Stimulated activated CD8-positive, alpha-beta memory T cell treated with anti-CD3 and anti-CD28 coated beads, Interleukin-12 subunit alpha, Interleukin-12 subunit beta, amount 100 ng/mL, for 4 hours (primary cell): ENCODE measurements around the gene ERGIC2.
A peak's percentile ranks its signal among the peaks of the same experiment; 100 is the strongest.
"Not testable (repeated sequence)": the region's sequence is repeated elsewhere in the genome, so short reads cannot be mapped to it uniquely, and the experiment has no call there.

Experiments used
- DNase-seq: peaks from one replicate; pipeline ENCODE4 v3.0.0-alpha.2; 2020; ENCODE audit warnings: low read depth

ERGIC2 gene

DNA sequence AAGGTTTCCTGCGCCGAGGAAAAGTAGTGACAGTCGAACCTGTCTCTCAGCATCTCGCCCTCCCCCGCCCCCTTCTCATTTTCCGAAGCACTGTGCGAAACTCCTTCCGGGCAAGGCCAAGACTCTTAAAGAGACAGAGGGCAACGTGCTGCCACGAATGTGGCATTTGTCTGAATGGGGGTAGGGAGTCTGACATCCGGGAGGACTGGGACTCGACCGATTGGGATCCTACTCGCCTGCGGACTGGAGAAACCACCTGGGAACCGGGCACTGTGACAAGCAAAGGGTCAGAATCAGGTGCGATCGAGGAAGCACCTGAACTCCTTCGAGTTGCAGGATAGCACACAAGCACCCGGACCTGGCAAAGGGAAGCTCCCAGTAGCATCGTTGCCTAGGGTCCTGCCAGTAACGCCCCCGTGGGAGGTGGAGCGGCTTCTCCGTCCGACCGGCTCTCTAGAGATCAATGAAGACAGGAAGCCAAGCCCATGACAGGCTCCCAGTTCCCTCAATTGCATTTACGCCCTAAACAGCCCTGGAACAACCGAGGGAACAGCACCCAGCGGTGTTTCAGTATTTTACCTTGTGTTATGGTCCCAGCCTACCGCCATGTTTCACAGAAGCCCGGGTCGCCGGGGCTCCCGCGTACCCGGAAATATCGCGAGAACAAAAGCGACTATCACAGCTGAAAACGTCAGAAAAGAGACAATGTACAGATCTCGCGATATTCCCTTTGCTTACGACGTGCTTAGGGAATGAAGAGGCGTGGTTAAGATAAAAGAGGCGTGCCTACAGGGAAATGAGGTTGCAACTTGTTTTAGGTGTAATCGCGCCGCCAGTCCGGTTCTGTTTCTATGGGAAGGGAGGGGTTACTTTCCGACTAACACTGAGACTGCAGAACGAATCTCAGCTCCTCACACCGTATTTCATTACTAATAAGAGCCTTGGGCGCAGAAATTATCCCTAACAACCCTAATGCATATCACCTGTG lies at the start of gene ERGIC2:
Gene ERGIC2 (minus strand): TSS at position 637 of the 988 bp plus-strand sequence. CDS start 9,539 bp downstream, outside the sequence.
- peak; percentile 81 for DNase-seq

- no peak for DNase-seq
Measured at GRCh38 chr12:29430716-29431044, 49.7 kb upstream of the ERGIC2 start.

- no peak for DNase-seq
Measured at GRCh38 chr12:29429999-29430715, 49.2 kb upstream of the ERGIC2 start.

DNA sequence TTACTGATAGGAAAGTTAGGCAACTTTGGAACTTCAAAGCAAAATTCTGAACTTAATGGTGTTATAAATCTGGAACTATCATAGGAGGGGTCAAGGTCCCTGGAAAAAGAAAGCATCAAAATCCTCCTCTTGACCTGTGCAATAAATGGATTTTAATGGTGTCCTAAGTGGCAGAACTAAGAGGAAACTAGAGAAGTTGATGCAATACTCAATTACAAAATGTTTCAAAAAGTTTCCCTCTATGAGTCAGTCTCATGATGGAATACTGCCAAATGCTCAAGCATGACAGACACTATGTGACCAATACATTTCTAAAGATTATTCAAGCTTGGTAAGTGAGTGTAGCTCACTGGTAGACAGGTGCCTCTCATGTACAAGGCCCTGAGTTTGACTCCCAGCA lies 47.7 kb upstream of the ERGIC2 start:
- DNase-seq: no peak

GRCh38 chr12:29427964-29428363 lies 47.0 kb upstream of the ERGIC2 start:
- no peak for DNase-seq

- DNase-seq: no peak
Measured at GRCh38 chr12:29426498-29426897, 45.5 kb upstream of the ERGIC2 start.

GRCh38 chr12:29425722-29426121 lies 44.8 kb upstream of the ERGIC2 start:
- DNase-seq: no peak

- no peak for DNase-seq
Measured at GRCh38 chr12:29416748-29417147, 35.8 kb upstream of the ERGIC2 start.

DNA sequence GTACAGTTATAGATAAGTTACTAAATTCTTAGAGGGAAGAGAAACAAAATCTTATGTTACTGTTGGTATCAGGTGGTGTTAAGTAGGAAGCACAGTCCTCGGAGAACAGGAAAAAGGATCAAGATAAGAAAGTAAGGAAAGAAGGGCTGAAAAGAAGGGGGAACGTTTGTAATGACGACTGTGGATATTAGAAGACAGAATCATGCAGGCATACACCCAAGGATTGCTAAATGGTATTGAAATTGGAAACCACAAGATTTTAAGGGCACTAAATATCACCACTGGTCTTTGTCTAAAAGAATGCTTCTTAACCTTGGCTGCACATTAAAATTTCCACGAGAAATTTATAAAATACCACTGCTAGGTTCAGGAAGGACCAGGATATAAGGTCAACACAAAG lies 34.1 kb upstream of the ERGIC2 start:
- no peak for DNase-seq

DNA sequence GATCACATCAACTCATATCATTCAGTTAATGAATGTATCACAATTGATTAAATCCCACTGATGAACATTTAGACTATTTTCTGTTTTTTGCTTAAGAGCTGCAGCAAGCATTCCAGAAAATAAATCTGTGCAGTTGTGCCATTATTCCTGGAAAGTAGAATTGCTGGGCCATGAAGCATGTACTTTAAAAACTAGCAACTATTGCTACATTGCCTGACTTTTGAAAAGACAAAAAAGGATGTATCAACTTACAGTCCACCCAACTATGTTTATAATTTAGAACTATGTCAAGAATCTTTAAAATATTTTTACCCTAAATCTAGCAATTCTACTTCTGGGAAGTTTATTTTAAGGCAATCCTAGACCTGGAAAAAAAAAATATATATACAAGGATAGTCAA lies 33.4 kb upstream of the ERGIC2 start:
- DNase-seq: no peak

GRCh38 chr12:29405561-29405960 lies 24.6 kb upstream of the ERGIC2 start:
- no peak for DNase-seq

- DNase-seq: no peak
Measured at GRCh38 chr12:29403991-29404390, 23.0 kb upstream of the ERGIC2 start.

DNA sequence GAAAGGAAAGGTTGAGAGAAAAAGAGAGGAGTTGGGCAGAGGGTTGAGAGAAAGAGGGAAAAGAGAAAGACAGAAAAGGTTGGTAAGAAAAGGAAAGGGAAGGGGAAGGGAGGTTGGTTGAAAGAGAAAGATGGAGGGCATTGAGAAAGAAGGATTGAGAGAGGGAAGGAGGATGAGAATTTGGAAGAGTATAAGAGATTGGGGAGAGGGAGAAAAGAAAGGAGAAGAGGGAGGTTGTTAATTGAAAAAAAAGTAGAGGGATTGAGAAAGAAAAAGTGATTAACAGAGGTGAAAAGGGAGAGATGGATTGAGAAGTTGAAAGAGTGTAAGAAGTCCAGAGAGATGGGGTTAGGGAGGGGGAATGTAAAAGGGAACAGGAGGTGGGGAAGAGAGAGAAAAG lies 21.5 kb upstream of the ERGIC2 start:
- no peak for DNase-seq

GRCh38 chr12:29398495-29398894 lies 17.5 kb upstream of the ERGIC2 start:
- no peak for DNase-seq

DNA sequence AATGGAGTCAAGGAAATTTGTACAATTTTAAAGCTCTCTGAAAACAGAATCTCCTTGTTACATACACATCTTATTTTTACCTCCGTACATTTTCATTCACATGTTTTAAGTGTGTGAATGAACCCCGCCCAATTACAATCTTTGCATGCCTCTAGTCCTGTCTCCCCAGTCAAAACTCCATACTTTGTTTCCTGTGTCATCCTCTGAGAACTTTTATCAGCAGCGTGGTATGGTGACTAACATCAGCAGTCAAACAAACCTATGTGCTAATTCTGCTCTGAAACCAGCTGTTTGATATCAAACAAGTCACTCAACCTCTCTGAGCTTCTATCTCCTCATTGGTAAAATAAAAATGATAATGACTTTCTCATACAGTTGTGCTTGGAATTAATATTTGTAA lies 15.8 kb upstream of the ERGIC2 start:
- no peak for DNase-seq

DNA sequence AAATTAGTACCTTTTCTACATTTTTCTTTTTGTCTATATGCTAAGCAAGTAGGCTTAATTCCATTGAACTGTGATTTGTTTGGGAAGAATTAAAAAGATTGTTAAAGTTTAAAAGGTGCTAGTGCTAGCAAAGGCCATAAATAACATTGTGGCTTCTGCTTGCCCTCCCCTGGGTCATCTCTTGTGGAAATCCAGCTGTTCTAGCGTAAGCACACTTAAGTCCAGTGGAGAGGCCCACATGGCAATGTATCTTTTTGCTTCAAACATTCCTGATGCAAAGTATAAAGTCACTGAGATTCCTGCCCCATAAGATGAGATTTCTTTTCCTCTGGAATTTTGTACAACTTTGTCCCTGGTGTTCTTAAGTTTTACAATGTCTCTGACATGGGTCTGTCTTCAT lies 14.4 kb upstream of the ERGIC2 start:
- DNase-seq: no peak

- DNase-seq: not testable (repeated sequence)
Measured at GRCh38 chr12:29390419-29390818, 9.4 kb upstream of the ERGIC2 start.

- DNase-seq: no peak
Measured at GRCh38 chr12:29389295-29389919, 8.4 kb upstream of the ERGIC2 start.

DNA sequence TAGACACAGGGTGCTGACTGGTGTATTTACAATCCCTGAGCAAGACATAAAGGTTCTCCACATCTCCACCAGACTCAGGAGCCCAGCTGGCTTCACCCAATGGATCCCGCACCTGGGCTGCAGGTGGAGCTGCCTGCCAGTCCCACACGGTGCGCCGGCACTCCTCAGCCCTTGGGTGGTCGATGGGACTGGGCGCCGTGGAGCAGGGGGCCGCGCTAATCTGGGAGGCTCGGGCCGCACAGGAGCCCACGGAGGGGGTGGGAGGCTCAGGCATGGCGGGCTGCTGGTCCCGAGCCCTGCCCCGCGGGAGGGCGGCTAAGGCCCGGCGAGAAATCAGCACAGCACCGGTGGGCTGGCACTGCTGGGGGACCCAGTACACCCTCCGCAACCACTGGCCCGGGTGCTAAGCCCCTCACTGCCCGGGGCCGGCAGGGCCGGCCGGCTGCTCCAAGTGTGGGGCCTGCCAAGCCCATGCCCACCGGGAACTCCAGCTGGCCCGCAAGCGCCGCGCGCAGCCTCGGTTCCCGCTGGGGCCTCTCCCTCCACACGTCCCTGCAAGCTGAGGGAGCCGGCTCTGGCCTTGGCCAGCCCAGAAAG lies 5.2 kb upstream of the ERGIC2 start:
- not testable (repeated sequence) for DNase-seq

DNA sequence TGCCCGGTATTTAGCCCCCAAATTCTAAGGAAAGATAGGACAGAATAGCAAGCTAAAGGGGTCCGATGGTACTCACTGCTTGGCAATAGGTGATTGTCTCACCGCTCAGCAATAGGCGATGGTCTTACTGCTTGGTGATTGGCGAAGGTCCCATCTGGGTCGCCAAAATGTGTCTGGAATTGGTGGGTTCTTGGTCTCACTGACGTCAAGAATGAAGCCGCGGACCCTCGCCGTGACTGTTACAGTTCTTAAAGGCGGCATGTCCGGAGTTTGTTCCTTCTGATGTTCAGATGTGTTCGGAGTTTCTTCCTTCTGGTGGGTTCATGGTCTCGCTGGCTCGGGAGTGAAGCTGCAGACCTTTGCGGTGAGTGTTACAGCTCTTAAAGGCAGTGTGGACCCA lies 4.2 kb upstream of the ERGIC2 start:
- DNase-seq: not testable (repeated sequence)

DNA sequence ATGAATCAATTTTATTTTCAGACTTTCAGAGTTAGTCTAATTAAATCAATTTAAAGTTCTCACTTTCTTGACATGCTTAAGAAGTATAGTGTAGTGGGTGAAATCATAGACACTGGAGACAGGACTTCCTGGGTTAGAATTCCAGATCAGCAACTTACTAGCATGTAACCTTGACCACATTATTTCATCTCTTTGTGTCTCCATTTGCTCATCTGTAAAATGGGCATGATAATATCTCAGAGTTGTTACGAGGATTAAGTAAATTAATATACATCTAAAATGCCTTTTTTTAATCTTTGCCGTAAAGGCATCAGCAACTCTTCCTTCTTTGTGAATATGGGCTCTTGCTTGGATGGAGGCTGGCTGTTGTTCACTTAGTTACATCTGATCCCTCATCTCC lies 1.3 kb upstream of the ERGIC2 start:
- no peak for DNase-seq

DNA sequence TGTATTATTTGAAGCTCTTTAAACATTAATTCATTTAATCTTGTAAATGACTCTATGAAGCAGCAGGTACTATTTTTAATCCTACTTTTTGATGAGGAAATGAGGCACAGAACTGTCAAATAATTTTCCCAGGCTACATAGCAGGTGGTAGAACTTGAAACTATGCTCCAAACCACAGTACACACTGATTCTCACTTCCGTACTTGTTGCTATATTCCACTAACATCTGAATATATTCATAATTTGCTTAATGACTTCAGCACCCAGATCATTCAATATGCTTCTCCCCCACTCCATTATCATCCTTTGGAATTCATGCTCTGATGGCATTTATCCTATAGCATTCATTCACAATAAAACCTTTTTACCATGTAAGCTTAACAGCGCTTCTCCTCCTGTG lies 4.9 kb downstream of the ERGIC2 start:
- DNase-seq: no peak
